B cell (primary cell): ENCODE results near the gene RORC.

ENCODE experiments used
- CTCF ChIP-seq: fragments of 200-600 bp; IDR thresholded peaks from one replicate; pipeline ENCODE4 v1.8.0; 2022; ENCODE audit warnings: antibody characterized with exemption, mild to moderate bottlenecking
- EZH2 ChIP-seq: IDR thresholded peaks from 2 replicates; pipeline ENCODE4 v1.6.1; 2012; ENCODE audit warnings: borderline replicate concordance, low read depth, mild to moderate bottlenecking, moderate library complexity, low read length; ENCODE audit not compliant: insufficient read depth, poor library complexity, severe bottlenecking

- TF ChIP-seq CTCF (no peak), EZH2 (no peak)
Measured at GRCh38 chr1:151787689-151788088, 43.9 kb downstream of the RORC start.
